K562 (cell line): ENCODE measurements around the gene MFSD12. TPM values are rescaled to one million over a fixed set of nuclear protein-coding genes. Genes with fewer than 3 reads are reported as not detected.
A peak's percentile ranks its signal among the peaks of the same experiment; 100 is the strongest.

Experiments
- ATF1 ChIP-seq, 2 experiments: fragments of 450-650 bp in 1 of 2; IDR thresholded peaks; 2 replicates each; pipeline ENCODE4 v1.6.1; 2016; ENCODE audit warnings: missing compliant biosample characterization in 1 of 2, missing genetic modification characterization in 1 of 2
- DNMT1 ChIP-seq: fragments of 450-650 bp; IDR thresholded peaks from 2 replicates; pipeline ENCODE4 v1.6.1; 2016; ENCODE audit warnings: antibody characterized with exemption, mild to moderate bottlenecking
- ELF4 ChIP-seq: fragments of 450-650 bp; formaldehyde crosslinking; IDR thresholded peaks from 2 replicates; pipeline ENCODE4 v1.4.0; 2022; ENCODE audit warnings: missing genetic modification characterization
- HMG20B ChIP-seq: fragments of 250-450 bp; sonication (Bioruptor Pico); IDR thresholded peaks from 2 replicates; pipeline ENCODE4 v1.5.0; 2021; ENCODE audit warnings: mild to moderate bottlenecking
- HOXB6 ChIP-seq: fragments of 250-450 bp; sonication (Bioruptor Pico); IDR thresholded peaks from 2 replicates; pipeline ENCODE4 v1.5.1; 2022; ENCODE audit warnings: mild to moderate bottlenecking, borderline replicate concordance
- KDM2B ChIP-seq: fragments of 250-450 bp; sonication (Bioruptor Pico); IDR thresholded peaks from 2 replicates; pipeline ENCODE4 v1.8.0; 2021; ENCODE audit warnings: mild to moderate bottlenecking, moderate library complexity
- MTA3 ChIP-seq: fragments of 450-650 bp; formaldehyde crosslinking; IDR thresholded peaks from 2 replicates; pipeline ENCODE4 v1.6.1; 2017; ENCODE audit warnings: mild to moderate bottlenecking, borderline replicate concordance
- PHF21A ChIP-seq: fragments of 450-650 bp; IDR thresholded peaks from 2 replicates; pipeline ENCODE4 v1.6.1; 2017; ENCODE audit warnings: low read depth, borderline replicate concordance
- TCF7L2 ChIP-seq: fragments of 150-350 bp; IDR thresholded peaks from 2 replicates; pipeline ENCODE4 v1.6.1; 2016; ENCODE audit warnings: low read depth, mild to moderate bottlenecking, low read length, moderate library complexity
- TEAD2 ChIP-seq: fragments of 450-650 bp; IDR thresholded peaks from 2 replicates; pipeline ENCODE4 v1.6.1; 2016; ENCODE audit warnings: missing genetic modification characterization, control low read depth, missing compliant biosample characterization
- TSC22D4 ChIP-seq: fragments of 450-650 bp; IDR thresholded peaks from 2 replicates; pipeline ENCODE4 v1.6.1; 2016; ENCODE audit warnings: missing genetic modification characterization, missing biosample characterization, control low read depth
- ZNF146 ChIP-seq: IDR thresholded peaks from one replicate; pipeline ENCODE4 v1.6.1; 2018; ENCODE audit warnings: missing compliant biosample characterization; ENCODE audit not compliant: unreplicated experiment
- ZNF668 ChIP-seq: fragments of 250-450 bp; sonication (Bioruptor Pico); IDR thresholded peaks from 2 replicates; pipeline ENCODE4 v1.8.0; 2022; ENCODE audit warnings: mild to moderate bottlenecking, inconsistent platforms
- polyA plus RNA-seq, 8 experiments: library from polyadenylated mRNA; depleted of rRNA in 4 of 8; stranded (reverse) in 5 of 8; unstranded in 3 of 8; fragments of >200 nt; fragmentation: Nextera tagmentation in 2 of 8; fragmentation: Illumina TruSeq in 1 of 8; extraction: Ambion mirVana in 2 of 8; extraction: Trizol in 1 of 8; gene quantifications; 2 replicates each; pipeline versions ENCODE4 v1.2.1 to v1.2.3, GENCODE V29; 2011 to 2014; ENCODE audit warnings: inconsistent platforms in 1 of 8, missing spikeins in 1 of 8
- total RNA-seq, 7 experiments: library from RNA; depleted of rRNA in 6 of 7; stranded (reverse); fragments of >200 nt in 6 of 7; fragmentation: Illumina TruSeq in 2 of 7; extraction: Trizol in 2 of 7; gene quantifications; 2 replicates each; pipeline versions ENCODE4 v1.2.1 to v1.2.3, GENCODE V29; 2011 to 2021; ENCODE audit warnings: low replicate concordance in 1 of 7
- TF ChIP-seq, protein P1 (sequence below): sonication (generic); formaldehyde crosslinking; IDR thresholded peaks from 2 replicates; pipeline ENCODE4 v1.4.0; 2020; ENCODE audit warnings: mild to moderate bottlenecking, missing genetic modification reagents
- TF ChIP-seq, protein P2 (sequence below): fragments of 450-650 bp; IDR thresholded peaks from 2 replicates; pipeline ENCODE4 v1.6.1; 2018; ENCODE audit not compliant: partially characterized antibody
- TF ChIP-seq, protein P3 (sequence below): IDR thresholded peaks from 2 replicates; pipeline ENCODE4 v1.6.1; 2014; ENCODE audit warnings: antibody characterized with exemption
- TF ChIP-seq, protein P4 (sequence below): fragments of 450-650 bp; formaldehyde crosslinking; IDR thresholded peaks from 2 replicates; pipeline ENCODE4 v1.4.0; 2022; ENCODE audit warnings: missing genetic modification characterization

MFSD12 gene
- total and polyA plus RNA-seq, 9 of the 15 experiments (the other 6 are each of a cell fraction or from before 2014, with no cell fraction given), result 0.69 to 112 (median 31.8) TPM

DNA sequence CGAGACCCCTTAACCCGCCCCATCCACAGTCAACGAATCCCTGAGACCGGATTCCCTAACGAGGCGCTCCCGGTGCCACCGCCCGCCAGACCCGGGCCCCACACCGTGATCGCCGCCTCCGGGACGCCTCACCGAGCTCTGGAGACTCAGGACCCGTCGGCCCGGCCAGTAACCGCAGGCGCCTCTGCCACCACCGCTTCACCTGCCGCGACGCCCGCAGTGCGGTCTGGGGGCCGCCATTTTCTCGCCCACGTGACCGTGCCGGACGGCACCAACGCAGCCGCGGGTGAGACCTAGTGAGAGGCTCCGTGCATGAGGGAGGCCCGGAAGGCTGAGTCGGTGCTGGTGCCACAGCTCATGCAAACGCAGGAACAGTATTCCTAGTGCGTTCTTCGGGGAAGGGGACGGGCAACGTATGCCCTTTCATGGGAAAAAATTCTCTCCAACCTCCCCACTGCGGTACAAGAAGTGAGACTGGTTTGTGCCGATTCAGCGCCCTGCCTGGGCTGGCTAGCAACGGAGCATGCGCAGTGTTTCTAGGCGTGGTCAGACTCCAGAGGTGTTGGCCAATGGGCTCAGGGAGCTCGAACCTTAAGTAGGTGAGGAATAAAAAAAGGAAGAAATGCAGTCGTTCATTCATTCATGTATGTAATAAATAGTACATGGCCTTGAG is 56.8 kb downstream of the MFSD12 start, which contains the start of gene DOHH (continued):
- TF ChIP-seq TCF7L2 (peak; percentile 98), TEAD2 (no peak), MTA3 (peak; percentile 95; the same call in 1 of the 2 replicates), DNMT1 (no peak), TSC22D4 (tag) (no peak), PHF21A (no peak; the same call in 1 of the 2 replicates), ATF1 (CRISPR knock-in tag; IDR thresholded peaks at IDR 0.05) (no peak), ATF1 (tag; IDR thresholded peaks at IDR 0.05) (peak; percentile 72), HOXB6 (CRISPR knock-in tag) (no peak), ELF4 (CRISPR knock-in tag) (no peak), ZNF668 (CRISPR knock-in tag) (no peak), ZNF146 (CRISPR knock-in tag) (no peak), HMG20B (CRISPR knock-in tag) (no peak), KDM2B (no peak)
- TF ChIP-seq, protein P1, sequence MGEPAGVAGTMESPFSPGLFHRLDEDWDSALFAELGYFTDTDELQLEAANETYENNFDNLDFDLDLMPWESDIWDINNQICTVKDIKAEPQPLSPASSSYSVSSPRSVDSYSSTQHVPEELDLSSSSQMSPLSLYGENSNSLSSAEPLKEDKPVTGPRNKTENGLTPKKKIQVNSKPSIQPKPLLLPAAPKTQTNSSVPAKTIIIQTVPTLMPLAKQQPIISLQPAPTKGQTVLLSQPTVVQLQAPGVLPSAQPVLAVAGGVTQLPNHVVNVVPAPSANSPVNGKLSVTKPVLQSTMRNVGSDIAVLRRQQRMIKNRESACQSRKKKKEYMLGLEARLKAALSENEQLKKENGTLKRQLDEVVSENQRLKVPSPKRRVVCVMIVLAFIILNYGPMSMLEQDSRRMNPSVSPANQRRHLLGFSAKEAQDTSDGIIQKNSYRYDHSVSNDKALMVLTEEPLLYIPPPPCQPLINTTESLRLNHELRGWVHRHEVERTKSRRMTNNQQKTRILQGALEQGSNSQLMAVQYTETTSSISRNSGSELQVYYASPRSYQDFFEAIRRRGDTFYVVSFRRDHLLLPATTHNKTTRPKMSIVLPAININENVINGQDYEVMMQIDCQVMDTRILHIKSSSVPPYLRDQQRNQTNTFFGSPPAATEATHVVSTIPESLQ (CRISPR knock-in tag), result peak; percentile 81
- TF ChIP-seq, protein P2, sequence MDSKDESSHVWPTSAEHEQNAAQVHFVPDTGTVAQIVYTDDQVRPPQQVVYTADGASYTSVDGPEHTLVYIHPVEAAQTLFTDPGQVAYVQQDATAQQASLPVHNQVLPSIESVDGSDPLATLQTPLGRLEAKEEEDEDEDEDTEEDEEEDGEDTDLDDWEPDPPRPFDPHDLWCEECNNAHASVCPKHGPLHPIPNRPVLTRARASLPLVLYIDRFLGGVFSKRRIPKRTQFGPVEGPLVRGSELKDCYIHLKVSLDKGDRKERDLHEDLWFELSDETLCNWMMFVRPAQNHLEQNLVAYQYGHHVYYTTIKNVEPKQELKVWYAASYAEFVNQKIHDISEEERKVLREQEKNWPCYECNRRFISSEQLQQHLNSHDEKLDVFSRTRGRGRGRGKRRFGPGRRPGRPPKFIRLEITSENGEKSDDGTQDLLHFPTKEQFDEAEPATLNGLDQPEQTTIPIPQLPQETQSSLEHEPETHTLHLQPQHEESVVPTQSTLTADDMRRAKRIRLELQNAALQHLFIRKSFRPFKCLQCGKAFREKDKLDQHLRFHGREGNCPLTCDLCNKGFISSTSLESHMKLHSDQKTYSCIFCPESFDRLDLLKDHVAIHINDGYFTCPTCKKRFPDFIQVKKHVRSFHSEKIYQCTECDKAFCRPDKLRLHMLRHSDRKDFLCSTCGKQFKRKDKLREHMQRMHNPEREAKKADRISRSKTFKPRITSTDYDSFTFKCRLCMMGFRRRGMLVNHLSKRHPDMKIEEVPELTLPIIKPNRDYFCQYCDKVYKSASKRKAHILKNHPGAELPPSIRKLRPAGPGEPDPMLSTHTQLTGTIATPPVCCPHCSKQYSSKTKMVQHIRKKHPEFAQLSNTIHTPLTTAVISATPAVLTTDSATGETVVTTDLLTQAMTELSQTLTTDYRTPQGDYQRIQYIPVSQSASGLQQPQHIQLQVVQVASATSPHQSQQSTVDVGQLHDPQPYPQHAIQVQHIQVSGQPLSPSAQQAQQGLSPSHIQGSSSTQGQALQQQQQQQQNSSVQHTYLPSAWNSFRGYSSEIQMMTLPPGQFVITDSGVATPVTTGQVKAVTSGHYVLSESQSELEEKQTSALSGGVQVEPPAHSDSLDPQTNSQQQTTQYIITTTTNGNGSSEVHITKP, result peak; percentile 100
- TF ChIP-seq, protein P3, sequence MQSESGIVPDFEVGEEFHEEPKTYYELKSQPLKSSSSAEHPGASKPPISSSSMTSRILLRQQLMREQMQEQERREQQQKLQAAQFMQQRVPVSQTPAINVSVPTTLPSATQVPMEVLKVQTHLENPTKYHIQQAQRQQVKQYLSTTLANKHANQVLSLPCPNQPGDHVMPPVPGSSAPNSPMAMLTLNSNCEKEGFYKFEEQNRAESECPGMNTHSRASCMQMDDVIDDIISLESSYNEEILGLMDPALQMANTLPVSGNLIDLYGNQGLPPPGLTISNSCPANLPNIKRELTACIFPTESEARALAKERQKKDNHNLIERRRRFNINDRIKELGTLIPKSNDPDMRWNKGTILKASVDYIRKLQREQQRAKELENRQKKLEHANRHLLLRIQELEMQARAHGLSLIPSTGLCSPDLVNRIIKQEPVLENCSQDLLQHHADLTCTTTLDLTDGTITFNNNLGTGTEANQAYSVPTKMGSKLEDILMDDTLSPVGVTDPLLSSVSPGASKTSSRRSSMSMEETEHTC, result peak; percentile 55; the same call in 1 of the 2 replicates
- TF ChIP-seq, protein P4, sequence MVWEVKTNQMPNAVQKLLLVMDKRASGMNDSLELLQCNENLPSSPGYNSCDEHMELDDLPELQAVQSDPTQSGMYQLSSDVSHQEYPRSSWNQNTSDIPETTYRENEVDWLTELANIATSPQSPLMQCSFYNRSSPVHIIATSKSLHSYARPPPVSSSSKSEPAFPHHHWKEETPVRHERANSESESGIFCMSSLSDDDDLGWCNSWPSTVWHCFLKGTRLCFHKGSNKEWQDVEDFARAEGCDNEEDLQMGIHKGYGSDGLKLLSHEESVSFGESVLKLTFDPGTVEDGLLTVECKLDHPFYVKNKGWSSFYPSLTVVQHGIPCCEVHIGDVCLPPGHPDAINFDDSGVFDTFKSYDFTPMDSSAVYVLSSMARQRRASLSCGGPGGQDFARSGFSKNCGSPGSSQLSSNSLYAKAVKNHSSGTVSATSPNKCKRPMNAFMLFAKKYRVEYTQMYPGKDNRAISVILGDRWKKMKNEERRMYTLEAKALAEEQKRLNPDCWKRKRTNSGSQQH, result peak; percentile 83; the same call in 1 of the 2 replicates
